ENCODE results near the gene PBX2. TPM values are rescaled to one million over a fixed set of nuclear protein-coding genes. Genes with fewer than 3 reads are reported as not detected.

PBX2 gene
- total RNA-seq, 4 donors from 2014 or later, result 42.9 to 70.1 (median 61.0) TPM

DNA sequence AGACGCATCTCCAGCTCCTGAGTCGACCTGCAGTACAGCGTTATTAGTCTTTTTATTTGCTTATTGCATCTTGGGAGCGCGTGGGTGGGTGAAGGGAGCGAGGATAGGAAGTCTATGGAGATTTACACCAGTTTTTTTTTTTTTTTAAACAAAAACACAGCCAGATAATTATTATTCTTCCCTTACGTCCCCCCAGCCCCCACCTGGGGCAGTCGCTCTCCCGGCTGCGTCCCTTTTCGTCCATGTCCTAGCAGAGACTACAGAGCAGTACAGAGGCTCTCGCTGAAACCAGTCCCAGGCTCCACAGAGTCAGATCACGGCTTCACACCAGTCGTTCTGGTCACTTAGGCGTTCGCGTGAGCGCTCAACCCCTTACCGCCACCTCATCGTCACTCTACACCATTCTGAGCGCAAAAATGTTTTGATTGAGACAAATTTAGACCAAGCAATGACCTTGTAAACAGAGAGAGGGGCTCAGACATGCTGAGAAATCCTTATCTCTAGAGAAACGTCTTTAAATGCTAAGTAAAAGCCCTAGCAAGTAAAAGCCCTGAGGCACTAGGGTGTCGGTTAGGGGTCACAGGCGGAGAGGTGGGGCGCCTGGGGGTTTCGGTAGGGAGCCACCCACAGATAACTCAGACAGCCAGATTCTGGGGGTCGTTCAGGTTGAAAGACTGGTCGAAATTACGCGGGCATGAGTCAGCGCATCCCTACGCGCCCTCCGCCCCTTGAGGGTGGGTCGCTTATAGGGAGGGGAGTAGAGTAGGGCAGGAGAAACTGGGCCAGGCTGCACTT is 37.0 kb downstream of the PBX2 start:
- Histone ChIP-seq H3K27me3 (no peaks in the 10 kb centered on the region), H3K27ac (peak overlapping the region; percentile 77 to 95 (median 94)), H3K4me3 (peak overlapping the region; percentile 65 to 68), H3K36me3 (peaks cover 0 to 41% of the 10 kb centered on the region in 2 donors), H3K4me1 (peaks cover 4 to 67% (median 24%) of the 10 kb centered on the region in 3 donors), H3K9me3 (no peaks in the 10 kb centered on the region)
- 12 to 26% methylated on average over 6 to 19 of the region's 35 CpGs for WGBS, 2 donors (ENCODE audit: low coverage in 1 of 2)
- ATAC-seq, result peak; percentile 23
- TF ChIP-seq POLR2AphosphoS5 (IDR thresholded peaks at IDR 0.05) (no peak), POLR2A (IDR thresholded peaks at IDR 0.05) (no peak), EP300 (IDR thresholded peaks at IDR 0.05) (no peak)
- TF ChIP-seq, protein P1, sequence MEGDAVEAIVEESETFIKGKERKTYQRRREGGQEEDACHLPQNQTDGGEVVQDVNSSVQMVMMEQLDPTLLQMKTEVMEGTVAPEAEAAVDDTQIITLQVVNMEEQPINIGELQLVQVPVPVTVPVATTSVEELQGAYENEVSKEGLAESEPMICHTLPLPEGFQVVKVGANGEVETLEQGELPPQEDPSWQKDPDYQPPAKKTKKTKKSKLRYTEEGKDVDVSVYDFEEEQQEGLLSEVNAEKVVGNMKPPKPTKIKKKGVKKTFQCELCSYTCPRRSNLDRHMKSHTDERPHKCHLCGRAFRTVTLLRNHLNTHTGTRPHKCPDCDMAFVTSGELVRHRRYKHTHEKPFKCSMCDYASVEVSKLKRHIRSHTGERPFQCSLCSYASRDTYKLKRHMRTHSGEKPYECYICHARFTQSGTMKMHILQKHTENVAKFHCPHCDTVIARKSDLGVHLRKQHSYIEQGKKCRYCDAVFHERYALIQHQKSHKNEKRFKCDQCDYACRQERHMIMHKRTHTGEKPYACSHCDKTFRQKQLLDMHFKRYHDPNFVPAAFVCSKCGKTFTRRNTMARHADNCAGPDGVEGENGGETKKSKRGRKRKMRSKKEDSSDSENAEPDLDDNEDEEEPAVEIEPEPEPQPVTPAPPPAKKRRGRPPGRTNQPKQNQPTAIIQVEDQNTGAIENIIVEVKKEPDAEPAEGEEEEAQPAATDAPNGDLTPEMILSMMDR (IDR thresholded peaks at IDR 0.05), result no peak

DNA sequence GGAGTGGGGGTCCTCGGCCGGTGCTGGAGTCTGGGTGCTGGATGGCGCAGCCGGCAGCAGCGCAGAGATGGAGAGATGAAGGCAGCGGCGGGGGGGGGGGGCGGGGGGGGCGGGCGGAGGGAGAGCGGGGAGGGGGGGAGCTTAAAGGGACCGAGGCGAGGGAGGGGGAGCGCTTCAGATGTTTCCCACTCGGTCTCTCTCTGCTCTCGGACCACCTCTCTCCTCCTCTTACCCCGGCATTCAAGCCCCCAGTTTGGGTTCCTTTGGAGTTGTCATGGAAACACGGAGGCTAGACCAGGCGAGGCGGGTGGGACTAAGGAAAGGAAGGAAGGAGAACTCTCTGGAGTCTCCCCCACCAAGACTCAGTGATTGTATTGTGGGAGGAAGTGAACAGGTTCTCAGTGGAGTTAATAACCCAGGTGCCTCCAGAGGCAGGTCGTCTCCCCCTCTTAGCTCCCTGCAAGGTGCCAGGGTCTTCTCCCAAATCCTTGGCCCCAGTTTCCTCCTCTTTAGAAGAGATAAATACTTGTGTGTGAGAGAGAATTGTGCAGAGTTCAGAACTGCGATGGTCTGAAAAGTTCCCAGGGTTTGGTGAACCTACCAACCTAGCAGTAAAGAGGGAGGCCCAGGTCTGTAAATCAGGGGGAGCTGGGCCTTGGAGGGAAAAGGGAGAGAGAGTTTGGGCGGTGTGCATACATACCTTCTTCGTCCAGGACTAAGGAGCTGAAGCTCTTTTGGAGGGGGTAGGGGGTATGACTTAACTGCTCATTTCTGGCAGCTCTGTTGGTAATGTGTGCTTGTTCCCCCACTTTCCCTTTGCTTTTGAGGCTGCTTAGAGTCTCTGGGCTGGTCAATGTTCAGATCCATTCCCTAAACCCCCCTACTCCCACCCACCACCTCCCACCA is 37.9 kb downstream of the PBX2 start, which contains the start of gene PRRT1:
TSS of gene PRRT1 (minus strand) at position 77 of the 906 bp plus-strand sequence. CDS start 112 bp downstream, outside the sequence.
- Histone ChIP-seq H3K27ac (peak within 1 kb of the TSS; percentile 77 to 95 (median 94)), H3K9me3 (no peaks in the 10 kb centered on the region), H3K4me3 (peak within 1 kb of the TSS; percentile 65 to 68), H3K36me3 (peaks cover 0 to 33% of the 10 kb centered on the region in 2 donors), H3K27me3 (no peaks in the 10 kb centered on the region), H3K4me1 (peaks cover 4 to 67% (median 24%) of the 10 kb centered on the region in 3 donors)
- 11 to 13% methylated on average over 7 of the region's 24 CpGs for WGBS, 2 donors (ENCODE audit: low coverage in 1 of 2)
- TF ChIP-seq EP300 (IDR thresholded peaks at IDR 0.05) (no peak), POLR2AphosphoS5 (IDR thresholded peaks at IDR 0.05) (no peak), POLR2A (IDR thresholded peaks at IDR 0.05) (no peak)
- TF ChIP-seq, protein P1 (IDR thresholded peaks at IDR 0.05), result no peak
- no peak for ATAC-seq

DNA sequence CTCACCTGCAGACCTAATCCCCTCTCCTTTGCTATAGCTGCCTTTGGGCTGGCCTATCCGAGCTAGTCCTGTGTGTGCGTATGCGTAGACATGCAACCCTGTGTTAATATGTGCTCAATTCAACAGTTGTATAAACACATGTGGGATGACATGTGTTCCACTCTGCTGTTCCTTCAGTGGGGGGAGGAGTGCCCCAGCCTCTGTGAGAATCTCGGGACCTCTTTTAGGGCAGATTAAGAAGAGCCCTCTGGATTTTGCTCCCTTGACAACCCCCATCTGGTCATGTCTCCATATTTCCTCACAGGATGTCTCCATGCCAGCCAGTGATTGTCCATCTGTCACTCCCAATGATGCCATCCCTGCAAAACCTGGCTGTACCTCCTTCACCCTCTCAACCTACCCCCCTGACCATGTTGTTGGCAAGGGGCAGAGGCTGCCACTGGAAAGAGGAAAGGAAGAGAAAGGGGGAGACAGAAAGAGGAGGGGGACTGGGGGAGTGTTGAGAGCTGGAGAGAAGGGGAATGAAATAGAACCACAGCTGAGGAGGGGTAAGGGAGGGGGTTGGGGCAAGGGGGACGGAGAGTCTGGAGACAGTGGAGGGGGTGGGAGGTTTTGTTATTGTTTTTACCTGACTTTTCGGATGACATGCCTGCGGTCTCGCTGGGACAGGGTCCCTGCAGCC is 38.7 kb downstream of the PBX2 start:
- H3K9me3 ChIP-seq, result no peaks in the 10 kb centered on the region
- peaks cover 4 to 61% (median 24%) of the 10 kb centered on the region in 3 donors for H3K4me1 ChIP-seq
- peaks cover 0 to 25% of the 10 kb centered on the region in 2 donors for H3K36me3 ChIP-seq
- ATAC-seq, result no peak
- peak overlapping the region in 3 of 4 donors; percentile 94 to 95 (median 94) for H3K27ac ChIP-seq
- no peak for TF ChIP-seq EP300 (IDR thresholded peaks at IDR 0.05)
- no peak for TF ChIP-seq POLR2AphosphoS5 (IDR thresholded peaks at IDR 0.05)
- no peak for TF ChIP-seq POLR2A (IDR thresholded peaks at IDR 0.05)
- TF ChIP-seq, protein P1 (IDR thresholded peaks at IDR 0.05), result no peak
- no peaks in the 10 kb centered on the region for H3K27me3 ChIP-seq
- WGBS, 2 donors (ENCODE audit: low coverage in 1 of 2), result 14 to 15% methylated on average over 7 of the region's 8 CpGs
- H3K4me3 ChIP-seq, result peak overlapping the region; percentile 65 to 68

GRCh38 chr6:32149932-32150870 is 39.8 kb downstream of the PBX2 start:
- 67 to 76% methylated on average over 8 to 19 of the region's 55 CpGs for WGBS, 2 donors (ENCODE audit: low coverage in 1 of 2)
- no peak for TF ChIP-seq POLR2AphosphoS5 (IDR thresholded peaks at IDR 0.05)
- TF ChIP-seq, protein P1 (IDR thresholded peaks at IDR 0.05), result no peak
- no peak for TF ChIP-seq EP300 (IDR thresholded peaks at IDR 0.05)
- no peak for TF ChIP-seq POLR2A (IDR thresholded peaks at IDR 0.05)
- Histone ChIP-seq H3K27ac (peak overlapping the region in 3 of 4 donors; percentile 94 to 95 (median 94)), H3K27me3 (no peaks in the 10 kb centered on the region), H3K9me3 (no peaks in the 10 kb centered on the region), H3K36me3 (peaks cover 0 to 18% of the 10 kb centered on the region in 2 donors), H3K4me3 (peak overlapping the region in 1 of 2 donors; percentile 65), H3K4me1 (peaks cover 4 to 50% (median 20%) of the 10 kb centered on the region in 3 donors)
- ATAC-seq, result no peak
